ENCODE results near the gene POP5.

Gene POP5

DNA sequence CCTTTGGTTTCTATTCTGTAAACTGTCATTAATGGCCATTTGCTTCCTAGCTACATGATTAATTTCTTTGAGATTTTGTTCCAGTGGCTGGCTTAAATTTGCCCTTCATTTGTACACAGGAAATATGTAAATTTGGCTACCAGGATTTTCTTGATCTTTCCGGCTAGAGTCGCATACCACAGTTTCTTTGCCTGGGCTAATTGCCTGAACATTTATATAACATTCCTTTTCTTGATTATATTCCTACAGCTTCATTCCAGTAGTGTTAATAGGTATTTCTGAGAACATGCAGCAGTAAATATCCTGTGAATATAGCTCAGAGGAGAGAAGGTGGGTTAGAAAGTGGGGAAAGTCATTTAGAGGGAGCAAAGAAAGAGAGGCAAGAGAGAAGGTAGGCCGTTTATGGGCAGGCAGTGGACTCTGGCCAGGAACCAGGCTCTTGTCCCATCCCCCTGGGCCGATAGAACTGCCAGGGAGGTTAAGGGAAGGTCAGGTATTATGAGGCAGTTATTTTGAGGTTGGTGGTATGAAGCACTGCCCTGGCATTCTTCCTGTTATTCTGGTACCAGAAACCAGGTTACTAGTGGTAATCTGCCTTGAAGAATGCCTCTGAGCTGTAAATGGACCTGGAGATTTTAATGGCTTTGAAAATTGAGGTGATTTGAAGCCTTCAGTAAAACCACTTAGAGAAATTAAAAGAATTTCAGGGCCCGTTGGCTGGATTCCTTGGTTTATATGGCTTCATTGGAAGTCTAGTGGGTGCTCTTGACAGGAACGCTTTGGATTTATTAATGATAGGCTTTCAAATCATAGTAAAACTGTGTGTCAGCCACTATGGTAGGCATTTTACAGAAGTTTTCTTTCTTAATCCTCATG is 42.7 kb downstream of the POP5 start:
- Histone ChIP-seq H3K27ac (peak overlapping the region; percentile 90 to 96), H3K4me3 (peak overlapping the region; percentile 86 to 98), H3K4me1 (peaks cover 9 to 88% (median 70%) of the 10 kb centered on the region in 4 donors), H3K27me3 (no peaks in the 10 kb centered on the region), H3K36me3 (peaks cover 0 to 8% (median 0%) of the 10 kb centered on the region in 3 donors), H3K9me3 (no peaks in the 10 kb centered on the region)
- peak; percentile 57 to 90 for DNase-seq
- TF ChIP-seq, protein P1, sequence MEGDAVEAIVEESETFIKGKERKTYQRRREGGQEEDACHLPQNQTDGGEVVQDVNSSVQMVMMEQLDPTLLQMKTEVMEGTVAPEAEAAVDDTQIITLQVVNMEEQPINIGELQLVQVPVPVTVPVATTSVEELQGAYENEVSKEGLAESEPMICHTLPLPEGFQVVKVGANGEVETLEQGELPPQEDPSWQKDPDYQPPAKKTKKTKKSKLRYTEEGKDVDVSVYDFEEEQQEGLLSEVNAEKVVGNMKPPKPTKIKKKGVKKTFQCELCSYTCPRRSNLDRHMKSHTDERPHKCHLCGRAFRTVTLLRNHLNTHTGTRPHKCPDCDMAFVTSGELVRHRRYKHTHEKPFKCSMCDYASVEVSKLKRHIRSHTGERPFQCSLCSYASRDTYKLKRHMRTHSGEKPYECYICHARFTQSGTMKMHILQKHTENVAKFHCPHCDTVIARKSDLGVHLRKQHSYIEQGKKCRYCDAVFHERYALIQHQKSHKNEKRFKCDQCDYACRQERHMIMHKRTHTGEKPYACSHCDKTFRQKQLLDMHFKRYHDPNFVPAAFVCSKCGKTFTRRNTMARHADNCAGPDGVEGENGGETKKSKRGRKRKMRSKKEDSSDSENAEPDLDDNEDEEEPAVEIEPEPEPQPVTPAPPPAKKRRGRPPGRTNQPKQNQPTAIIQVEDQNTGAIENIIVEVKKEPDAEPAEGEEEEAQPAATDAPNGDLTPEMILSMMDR (IDR thresholded peaks at IDR 0.05) = no peak
- intact Hi-C loops (cut with DNase I; ENCODE audit: low total_unique reads) = loop anchor here (5.0 kb wide), 1 partner anchor 41 kb away; the partner anchor contains the start of gene DYNLL1

DNA sequence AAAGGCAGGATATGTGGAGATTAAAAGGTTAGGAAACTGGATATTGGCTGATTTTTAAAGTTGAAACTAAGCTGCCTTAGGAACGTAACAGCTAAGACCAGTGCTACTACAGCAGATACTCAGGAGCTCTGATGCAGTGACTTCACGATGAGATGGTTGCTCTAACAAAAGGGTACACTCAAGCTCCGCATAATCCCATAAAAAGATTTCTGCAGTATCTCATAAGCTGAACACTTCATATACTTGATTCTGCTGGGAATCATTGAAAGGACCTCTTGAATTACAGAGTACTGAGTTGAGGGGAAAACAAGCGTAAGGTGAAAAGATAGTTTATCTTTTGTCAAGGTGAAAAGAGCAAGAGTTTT is 43.4 kb downstream of the POP5 start:
- Histone ChIP-seq H3K4me3 (peak overlapping the region; percentile 86 to 98), H3K9me3 (no peaks in the 10 kb centered on the region), H3K27ac (peak overlapping the region; percentile 90 to 96), H3K4me1 (peaks cover 9 to 81% (median 66%) of the 10 kb centered on the region in 4 donors), H3K36me3 (peaks cover 0 to 8% (median 0%) of the 10 kb centered on the region in 3 donors), H3K27me3 (no peaks in the 10 kb centered on the region)
- no peak for DNase-seq
- TF ChIP-seq, protein P1 (IDR thresholded peaks at IDR 0.05) = no peak
- intact Hi-C loops (cut with DNase I; ENCODE audit: low total_unique reads) = loop anchor here (5.0 kb wide), 1 partner anchor 41 kb away; the partner anchor contains the start of gene DYNLL1

DNA sequence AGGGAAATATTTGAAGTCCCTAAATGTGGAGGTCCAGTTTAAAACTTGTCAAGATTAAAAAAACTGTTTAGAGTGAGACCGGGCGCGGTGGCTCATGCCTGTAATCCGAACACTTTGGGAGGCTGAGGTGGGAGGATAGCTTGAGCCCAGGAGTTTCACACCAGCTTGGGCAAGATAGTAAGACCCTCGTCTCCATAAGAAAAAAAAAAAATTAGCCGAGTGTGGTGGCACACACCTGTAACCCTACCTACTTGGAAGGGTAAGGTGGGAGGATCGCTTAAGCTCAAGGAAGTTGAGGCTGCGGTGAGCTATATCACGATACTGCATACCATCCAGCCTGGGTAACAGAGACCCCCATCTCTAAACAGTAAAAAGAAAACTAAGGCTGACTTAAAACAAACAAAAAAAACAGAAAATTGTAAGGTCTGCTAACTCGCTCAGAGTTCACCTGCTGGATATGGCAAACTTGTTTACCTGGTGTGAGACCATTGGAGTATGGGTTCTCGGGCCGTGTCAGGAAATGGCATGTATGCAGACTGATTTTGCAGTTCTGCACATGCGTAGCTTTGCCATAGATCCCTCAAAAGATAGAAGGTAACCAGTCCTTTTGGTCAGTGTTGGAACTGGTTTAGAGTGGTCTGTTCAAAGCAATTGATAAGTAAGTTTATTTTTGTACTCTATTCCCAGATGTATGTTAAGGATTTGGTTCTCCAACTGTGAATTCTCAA is 45.0 kb downstream of the POP5 start:
- H3K9me3 ChIP-seq = no peaks in the 10 kb centered on the region
- H3K36me3 ChIP-seq = no peaks in the 10 kb centered on the region
- no peaks in the 10 kb centered on the region for H3K27me3 ChIP-seq
- H3K27ac ChIP-seq = peak overlapping the region; percentile 90 to 96
- H3K4me3 ChIP-seq = peak overlapping the region; percentile 86 to 98
- TF ChIP-seq, protein P1 (IDR thresholded peaks at IDR 0.05) = no peak
- H3K4me1 ChIP-seq = peaks cover 9 to 65% (median 55%) of the 10 kb centered on the region in 4 donors
- no peak for DNase-seq
- intact Hi-C loops (cut with DNase I; ENCODE audit: low total_unique reads) = loop anchor here (5.0 kb wide), 1 partner anchor 39 kb away; the partner anchor contains the start of gene DYNLL1

DNA sequence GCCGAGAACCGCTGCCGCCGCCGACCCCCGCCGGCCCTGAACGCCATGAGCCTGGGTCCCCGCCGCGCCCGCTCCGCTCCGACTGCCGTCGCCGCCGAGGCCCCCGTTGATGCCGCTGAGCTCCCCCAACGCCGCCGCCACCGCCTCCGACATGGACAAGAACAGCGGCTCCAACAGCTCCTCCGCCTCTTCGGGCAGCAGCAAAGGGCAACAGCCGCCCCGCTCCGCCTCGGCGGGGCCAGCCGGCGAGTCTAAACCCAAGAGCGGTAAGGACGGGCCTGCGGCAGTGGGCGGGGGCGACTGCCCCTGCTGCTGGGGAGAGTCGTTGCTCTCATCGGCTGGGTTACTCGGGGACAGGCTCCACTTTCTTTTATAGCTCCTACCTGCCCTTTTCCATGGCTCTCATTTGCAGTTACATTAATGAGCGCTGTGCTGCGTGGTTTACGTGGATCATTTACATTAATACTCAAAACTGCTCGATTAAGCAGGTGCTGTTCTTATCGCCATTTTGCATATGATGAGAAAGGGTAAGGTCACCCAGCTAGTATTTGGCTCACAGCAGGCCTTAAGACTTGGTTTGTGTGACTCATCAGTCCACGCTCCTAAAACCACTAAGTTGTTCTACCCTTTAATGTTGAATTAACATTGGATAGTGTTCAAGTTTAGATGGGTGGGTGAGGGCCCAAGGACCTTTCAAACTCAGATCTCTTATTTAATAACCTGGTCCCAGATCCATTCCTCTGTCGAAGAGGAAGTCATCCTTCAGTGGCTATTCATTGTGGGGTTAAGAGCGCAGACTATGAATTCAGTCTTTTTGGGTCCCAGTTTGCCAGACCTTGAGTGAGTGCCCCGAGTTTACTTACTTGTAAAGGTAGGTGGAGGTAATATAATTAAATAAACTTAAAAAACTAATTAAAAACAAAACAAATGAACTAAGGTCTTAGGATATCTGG is 46.2 kb downstream of the POP5 start:
- no peaks in the 10 kb centered on the region for H3K36me3 ChIP-seq
- H3K27me3 ChIP-seq = no peaks in the 10 kb centered on the region
- peak overlapping the region; percentile 90 to 96 for H3K27ac ChIP-seq
- H3K4me3 ChIP-seq = peak overlapping the region; percentile 86 to 98
- H3K4me1 ChIP-seq = peaks cover 9 to 55% (median 45%) of the 10 kb centered on the region in 4 donors
- TF ChIP-seq, protein P1 (IDR thresholded peaks at IDR 0.05) = no peak
- peak; percentile 28 to 73 for DNase-seq
- H3K9me3 ChIP-seq = no peaks in the 10 kb centered on the region
- intact Hi-C loops (cut with DNase I; ENCODE audit: low total_unique reads) = loop anchor here (5.0 kb wide), 1 partner anchor 38 kb away; the partner anchor contains the start of gene DYNLL1
